Motor neuron (in vitro differentiated cells): ENCODE measurements around the gene HTR1E. TPM values are rescaled to one million over a fixed set of nuclear protein-coding genes. Genes with fewer than 3 reads are reported as not detected.
"Not testable (repeated sequence)": the region's sequence is repeated elsewhere in the genome, so short reads cannot be mapped to it uniquely, and the experiment has no call there.

Experiments used
- ATAC-seq, 8 experiments: fragments of 200-7000 bp; cut with Tn5 transposase; replicated peaks in 6 of 8; 2 replicates each; pipeline ENCODE4 v1.8.0; 2021; ENCODE audit warnings: mild to moderate bottlenecking in 8 of 8, moderate library complexity in 8 of 8
- H3K27ac ChIP-seq, 2 donors: fragments of 250-450 bp; sonication (Bioruptor Pico); 2 replicates each; pipeline ENCODE4 v1.9.0; 2021; ENCODE audit warnings: antibody characterized with exemption in 2 of 2, mild to moderate bottlenecking in 2 of 2, moderate library complexity in 1 of 2
- H3K4me1 ChIP-seq, 2 donors: fragments of 250-450 bp; sonication (Bioruptor Pico); replicated peaks in 1 of 2; 2 replicates each; pipeline ENCODE4 v1.6.1; 2021; ENCODE audit warnings: antibody characterized with exemption in 2 of 2, mild to moderate bottlenecking in 2 of 2, moderate library complexity in 1 of 2
- H3K4me3 ChIP-seq, 5 donors: fragments of 250-450 bp; sonication (Bioruptor Pico); 2 replicates each; pipeline ENCODE4 v1.9.0; 2021; ENCODE audit warnings: antibody characterized with exemption in 5 of 5, mild to moderate bottlenecking in 5 of 5, moderate library complexity in 4 of 5
- WGBS, 10 experiments: fragments of 450-650 bp; shearing (Covaris generic); methylation state at CpG; one replicate each; pipeline ENCODE4 v1.0.0; 2022; 5-methylcytosine and 5-hydroxymethylcytosine counted together
- in situ Hi-C, 9 experiments: fragments of 400-800 bp; cut with MboI; loops; one replicate each; pipeline ENCODE4 v1.15.0; 2021; ENCODE audit warnings: low sequenced_read_pairs in 9 of 9, low pct_unique_long_range_greater_than_20kb in 2 of 9; ENCODE audit not compliant: unreplicated experiment in 9 of 9
- total RNA-seq, 8 experiments: library from RNA; unstranded; fragments of 300-600 nt; gene quantifications; 2 replicates each; pipeline versions ENCODE4 v1.2.3 to v1.2.4, GENCODE V29; 2022

HTR1E gene
- total RNA-seq, 8 experiments from 2014 or later, result 0.14 to 0.76 (median 0.24) TPM; not detected in 1

DNA sequence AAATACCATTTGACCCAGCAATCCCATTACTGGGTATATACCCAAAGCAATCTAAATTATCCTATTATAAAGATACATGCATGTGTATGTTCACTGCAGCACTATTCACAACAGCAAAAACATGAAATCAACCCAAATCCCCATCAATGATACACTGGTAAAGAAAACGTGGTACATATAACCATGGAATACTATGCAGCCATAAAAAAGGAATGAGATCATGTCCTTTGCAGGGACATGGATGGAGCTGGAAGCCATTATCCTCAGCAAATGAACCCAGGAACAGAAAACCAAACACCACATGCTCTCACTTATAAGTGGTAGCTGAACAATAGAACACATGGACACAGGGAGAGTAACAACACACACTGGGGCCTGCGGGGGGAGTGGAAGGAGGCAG lies 69.2 kb downstream of the HTR1E start:
- H3K4me3 ChIP-seq, H3K27ac ChIP-seq, ATAC-seq, in situ Hi-C loops, H3K4me1 ChIP-seq: not testable (repeated sequence)
- WGBS, 10 experiments, result 0 to 100% (median 87%) methylated on average over 1 to 2 of the region's 2 CpGs; no CpG with 5 or more reads in 2 of the 10 experiments

DNA sequence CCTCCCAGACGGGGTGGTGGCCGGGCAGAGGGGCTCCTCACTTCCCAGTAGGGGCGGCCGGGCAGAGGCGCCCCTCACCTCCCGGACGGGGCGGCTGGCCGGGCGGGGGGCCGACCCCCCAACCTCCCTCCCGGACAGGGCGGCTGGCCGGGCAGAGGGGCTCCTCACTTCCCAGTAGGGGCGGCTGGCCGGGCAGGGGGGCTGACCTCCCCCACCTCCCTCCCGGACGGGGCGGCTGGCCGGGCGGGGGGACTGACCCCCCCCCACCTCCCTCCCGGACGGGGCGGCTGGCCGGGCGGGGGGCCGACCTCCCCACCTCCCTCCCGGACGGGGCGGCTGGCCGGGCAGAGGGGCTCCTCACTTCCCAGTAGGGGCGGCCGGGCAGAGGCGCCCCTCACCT lies 72.3 kb downstream of the HTR1E start:
- H3K4me3 ChIP-seq, H3K27ac ChIP-seq, in situ Hi-C loops, H3K4me1 ChIP-seq, ATAC-seq: not testable (repeated sequence)
- no CpG with 5 or more reads among the region's 34 CpGs for WGBS, 10 experiments

DNA sequence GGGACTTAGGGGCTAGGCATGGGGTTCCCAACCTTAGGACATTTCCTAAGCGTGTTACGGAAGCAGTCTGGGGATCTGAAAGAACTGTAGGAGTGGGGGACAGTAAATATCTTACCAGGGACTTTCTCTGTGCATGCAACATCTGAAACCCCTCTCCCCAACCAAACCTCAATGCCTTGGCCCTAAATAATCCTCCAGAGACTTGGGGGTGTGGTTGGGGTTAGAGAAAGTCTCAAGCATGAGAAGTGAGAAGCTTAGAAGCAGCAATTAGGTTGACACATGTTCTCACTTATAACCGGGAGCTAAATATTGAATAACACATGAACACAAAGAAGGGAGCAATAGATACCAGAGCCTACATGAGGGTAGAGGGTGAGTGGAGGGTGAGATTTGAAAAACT lies 74.7 kb downstream of the HTR1E start:
- no peak overlapping the region for H3K27ac ChIP-seq
- in situ Hi-C loops, result no loop called here
- H3K4me3 ChIP-seq, result no peak overlapping the region
- WGBS, 10 experiments, result 45 to 100% (median 89%) methylated on average over 2 to 3 of the region's 3 CpGs; no CpG with 5 or more reads in 2 of the 10 experiments
- no peak for ATAC-seq
- no peaks in the 10 kb centered on the region for H3K4me1 ChIP-seq

DNA sequence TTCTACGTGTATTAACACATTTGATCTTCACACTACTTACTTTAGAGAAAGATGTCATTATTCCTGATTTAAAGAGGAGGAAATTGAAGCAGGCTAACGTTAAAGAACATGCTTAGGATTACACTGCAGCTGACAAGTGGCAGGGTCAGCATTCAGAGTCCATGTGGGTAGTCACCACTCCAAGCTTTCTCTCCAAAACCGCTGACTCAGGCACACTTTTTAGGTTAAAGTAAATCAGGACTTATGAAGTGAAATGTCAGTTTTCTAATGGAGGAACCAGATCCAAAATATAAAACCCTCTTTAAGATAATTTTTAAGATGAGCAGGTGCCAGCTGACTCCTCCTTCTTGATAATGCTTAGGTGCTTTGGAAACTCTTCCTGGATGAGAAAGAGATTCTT lies 75.4 kb downstream of the HTR1E start:
- no peaks in the 10 kb centered on the region for H3K4me1 ChIP-seq
- H3K27ac ChIP-seq, result no peak overlapping the region
- in situ Hi-C loops, result no loop called here
- H3K4me3 ChIP-seq, result no peak overlapping the region
- 0 to 80% (median 48%) methylated on average over 1 to 3 of the region's 3 CpGs for WGBS, 10 experiments
- no peak for ATAC-seq

DNA sequence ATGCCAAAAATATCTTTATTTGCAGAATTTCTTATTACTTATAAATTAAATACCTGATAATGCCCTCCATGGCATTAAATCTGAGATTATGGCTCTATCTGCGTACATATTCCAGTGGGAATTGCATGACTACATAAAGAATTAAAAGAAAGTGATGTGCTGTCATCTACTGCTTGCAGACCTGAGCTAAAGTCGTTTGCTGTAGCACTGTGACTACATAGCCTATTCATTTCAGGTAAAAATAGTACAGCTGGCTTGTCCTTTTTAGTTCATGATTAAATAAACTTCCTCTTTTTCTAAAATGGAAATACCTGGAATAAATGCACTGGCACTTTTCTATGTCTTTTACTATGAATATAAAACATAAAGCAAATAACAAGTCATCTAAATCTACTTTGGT lies 79.4 kb downstream of the HTR1E start:
- Histone ChIP-seq H3K27ac (no peak overlapping the region), H3K4me1 (no peaks in the 10 kb centered on the region), H3K4me3 (no peak overlapping the region)
- 7 to 80% (median 50%) methylated on average over 1 to 2 of the region's 2 CpGs; no CpG with 5 or more reads in 1 of the 10 experiments for WGBS, 10 experiments
- in situ Hi-C loops, result no loop called here
- no peak for ATAC-seq

DNA sequence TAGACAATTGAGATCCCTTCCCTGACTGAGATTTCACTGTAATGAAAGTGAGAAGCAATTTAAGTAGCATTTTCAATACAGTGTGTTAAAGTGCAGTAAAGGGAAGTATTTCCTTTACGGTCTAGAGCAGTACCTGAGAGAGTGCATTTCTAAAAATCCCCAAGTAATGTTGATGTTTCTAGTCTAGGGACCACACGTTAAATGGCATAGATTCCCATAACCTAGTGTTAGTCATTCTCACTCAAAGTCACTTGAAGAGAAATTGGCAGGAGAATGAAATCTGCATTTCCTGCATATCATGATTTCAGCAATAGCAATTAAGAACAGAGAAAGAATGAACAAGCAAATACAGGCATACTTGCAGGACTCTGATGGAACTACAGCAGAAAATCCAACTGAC lies 89.7 kb downstream of the HTR1E start:
- H3K4me1 ChIP-seq, result no peaks in the 10 kb centered on the region
- H3K4me3 ChIP-seq, result no peak overlapping the region
- peak in 2 of 8 experiments; percentile 69 to 89 for ATAC-seq
- 25 to 100% (median 90%) methylated on average over 2 of the region's 2 CpGs; no CpG with 5 or more reads in 5 of the 10 experiments for WGBS, 10 experiments
- H3K27ac ChIP-seq, result no peak overlapping the region
- in situ Hi-C loops, result no loop called here

DNA sequence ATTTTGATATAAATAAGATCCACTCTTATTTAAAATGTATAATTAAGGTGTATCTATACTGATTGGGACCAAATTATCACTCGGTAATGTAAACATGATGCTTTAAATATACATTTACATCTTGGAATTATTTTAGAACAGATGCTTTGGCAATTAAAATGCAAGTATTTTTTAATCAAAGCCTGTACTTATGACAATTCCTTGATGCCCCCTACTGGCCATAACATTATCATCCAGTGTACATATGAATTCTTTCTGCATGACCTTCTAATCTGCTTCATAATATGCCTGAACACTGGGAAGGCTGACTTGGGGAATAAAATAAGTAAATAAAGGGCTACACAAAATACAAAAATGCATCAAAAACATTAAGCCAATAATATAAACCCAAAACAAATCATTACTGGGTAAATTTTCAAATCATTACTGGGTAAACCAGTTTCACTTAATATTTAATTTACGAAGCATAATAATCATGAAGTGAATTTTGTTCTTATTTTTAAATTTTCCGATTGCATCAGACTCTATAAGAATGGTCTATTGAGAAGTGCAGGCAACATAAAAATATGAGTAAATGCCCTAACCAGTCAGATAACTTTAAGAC lies 92.5 kb downstream of the HTR1E start:
- no peak overlapping the region for H3K4me3 ChIP-seq
- WGBS, 10 experiments, result 31 to 84% (median 62%) methylated on average over 1 to 3 of the region's 3 CpGs
- peak in 4 of 8 experiments; percentile 34 to 72 (median 68) for ATAC-seq
- H3K4me1 ChIP-seq, result no peaks in the 10 kb centered on the region
- H3K27ac ChIP-seq, result no peak overlapping the region
- in situ Hi-C loops, result no loop called here

DNA sequence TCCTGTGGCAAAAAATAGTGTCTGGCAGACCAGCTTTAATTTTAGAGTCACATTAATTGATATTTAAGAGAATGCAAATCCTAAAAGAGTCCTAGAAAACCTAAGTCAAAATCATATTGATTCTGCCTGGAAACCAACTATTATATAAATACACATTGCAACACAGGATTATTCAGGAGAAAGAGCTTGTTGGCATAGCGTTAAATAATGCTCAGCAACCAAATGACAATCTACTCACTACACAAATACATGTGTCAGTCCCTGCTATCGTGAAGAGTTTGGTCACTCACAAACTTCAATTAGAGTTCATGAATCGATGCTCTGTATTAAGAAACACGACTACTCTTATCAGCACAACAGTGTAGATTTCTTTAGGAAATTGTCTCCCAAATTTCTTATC lies 103.4 kb downstream of the HTR1E start:
- WGBS, 10 experiments, result 3 to 94% (median 70%) methylated on average over 2 to 4 of the region's 4 CpGs; no CpG with 5 or more reads in 1 of the 10 experiments
- no peak overlapping the region for H3K4me3 ChIP-seq
- no peak for ATAC-seq
- in situ Hi-C loops, result no loop called here
- no peaks in the 10 kb centered on the region for H3K4me1 ChIP-seq
- no peak overlapping the region for H3K27ac ChIP-seq

DNA sequence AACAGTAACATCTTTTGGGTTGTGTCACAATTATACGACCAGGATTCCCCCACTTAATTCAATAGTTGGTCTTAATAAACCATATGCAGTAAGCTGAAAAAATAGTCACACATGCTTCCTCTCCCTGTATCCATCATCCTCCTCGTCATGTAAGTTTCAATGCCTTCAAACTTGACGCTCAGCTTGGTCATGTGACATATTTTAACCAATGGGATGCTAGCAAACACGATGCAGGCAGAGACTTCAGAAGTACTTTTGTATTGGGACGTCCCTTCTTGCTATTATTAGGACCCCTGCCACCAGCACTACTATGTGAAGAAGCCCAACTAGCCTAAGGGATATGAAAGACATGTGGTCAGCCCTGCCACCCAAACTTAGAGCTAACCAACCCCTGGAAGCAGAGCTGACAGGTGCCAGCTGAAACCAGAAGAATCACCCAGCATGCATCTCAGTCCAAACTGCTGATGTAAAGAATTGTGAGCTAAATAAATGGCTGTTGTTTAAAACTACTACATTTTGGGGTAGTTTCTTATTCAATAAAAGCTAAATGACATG lies 108.3 kb downstream of the HTR1E start:
- in situ Hi-C loops, result no loop called here
- H3K4me3 ChIP-seq, result no peak overlapping the region
- H3K4me1 ChIP-seq, result no peaks in the 10 kb centered on the region
- H3K27ac ChIP-seq, result no peak overlapping the region
- WGBS, 10 experiments, result 6 to 75% (median 20%) methylated on average over 1 to 5 of the region's 5 CpGs; no CpG with 5 or more reads in 1 of the 10 experiments
- ATAC-seq, result no peak

DNA sequence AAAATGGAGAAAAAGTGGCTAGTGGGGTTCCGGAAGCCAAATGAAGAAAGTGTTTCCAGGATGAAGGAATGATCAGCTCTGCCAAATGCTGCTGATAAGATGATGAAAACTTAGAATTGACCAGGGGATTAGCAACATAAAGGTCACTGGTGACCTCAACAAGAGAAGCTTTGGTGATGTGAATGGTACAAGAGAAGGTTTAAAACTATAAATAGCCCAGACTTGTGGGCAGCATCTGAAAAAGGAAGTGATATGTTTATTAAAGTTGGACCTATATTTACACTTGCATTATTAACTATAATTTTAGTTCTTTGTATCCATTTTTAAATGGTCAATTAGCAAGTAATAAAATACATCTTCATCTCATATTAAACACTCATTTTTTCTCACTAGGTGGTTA lies 112.5 kb downstream of the HTR1E start:
- no peak for ATAC-seq
- Histone ChIP-seq H3K4me1 (no peaks in the 10 kb centered on the region), H3K4me3 (no peak overlapping the region), H3K27ac (no peak overlapping the region)
- in situ Hi-C loops, result loop anchor here in 1 of 9 experiments (25.0 kb wide), 1 partner anchor 338 kb away; no protein-coding TSS in a partner anchor
- WGBS, 10 experiments, result 0 to 100% (median 93%) methylated on average over 1 of the region's 1 CpG; no CpG with 5 or more reads in 1 of the 10 experiments

DNA sequence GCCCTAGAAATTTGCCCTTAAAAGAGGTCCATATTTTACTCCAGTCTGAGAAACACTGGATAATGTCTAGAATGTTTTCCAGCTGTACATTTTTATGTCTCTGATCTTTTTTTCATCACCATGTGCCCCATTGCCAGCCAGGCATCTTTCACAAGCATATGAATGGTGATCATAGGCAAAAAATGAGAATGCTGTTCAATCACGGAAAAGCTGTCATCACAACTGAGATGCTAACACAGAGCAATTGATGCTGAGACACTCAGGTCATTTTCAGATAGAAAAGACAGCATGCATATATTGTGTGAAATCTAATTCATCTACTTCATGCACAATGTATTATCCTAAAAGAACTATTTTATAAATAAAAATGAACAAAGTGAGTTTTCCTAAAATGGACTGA lies 116.0 kb downstream of the HTR1E start:
- Histone ChIP-seq H3K4me3 (no peak overlapping the region), H3K4me1 (no peaks in the 10 kb centered on the region), H3K27ac (no peak overlapping the region)
- WGBS, 10 experiments, result 0 to 100% (median 64%) methylated on average over 1 of the region's 1 CpG; no CpG with 5 or more reads in 3 of the 10 experiments
- in situ Hi-C loops, result loop anchor here in 1 of 9 experiments (25.0 kb wide), 1 partner anchor 334 kb away; no protein-coding TSS in a partner anchor
- no peak for ATAC-seq

DNA sequence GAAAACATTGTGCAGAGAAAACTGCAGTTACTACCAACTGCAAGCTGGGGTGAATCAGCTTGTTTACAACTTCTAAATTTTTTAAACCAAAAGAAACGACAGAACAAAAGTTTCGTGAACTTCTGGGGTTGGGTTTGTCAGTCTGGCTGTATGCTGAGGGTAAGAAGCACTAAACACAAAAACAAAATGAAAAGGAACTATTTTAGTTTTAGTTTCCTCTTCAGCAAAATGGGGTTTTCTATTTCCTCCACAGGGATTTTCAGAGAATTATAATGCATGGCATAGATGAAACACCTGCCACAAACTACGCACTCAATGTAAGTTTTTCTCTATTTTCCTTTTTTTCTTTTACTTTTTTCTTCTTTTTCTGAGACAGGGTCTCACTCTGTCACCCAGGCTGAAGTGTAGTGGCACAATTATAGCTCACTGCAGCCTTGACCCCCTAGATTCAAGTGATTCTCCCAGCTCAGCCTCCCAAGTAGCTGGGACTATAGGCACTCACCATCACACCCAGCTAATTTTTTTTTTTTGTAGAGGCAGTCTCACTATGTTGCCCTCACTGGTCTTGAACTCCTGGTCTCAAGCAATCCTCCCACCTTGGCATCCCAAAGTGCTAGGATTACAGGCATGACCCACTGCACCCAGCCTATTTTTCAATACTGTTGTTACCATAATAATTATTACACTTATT lies 117.0 kb downstream of the HTR1E start:
- 21 to 100% (median 62%) methylated on average over 1 to 3 of the region's 3 CpGs for WGBS, 10 experiments
- H3K4me1 ChIP-seq, result no peaks in the 10 kb centered on the region
- no peak overlapping the region for H3K4me3 ChIP-seq
- no peak overlapping the region for H3K27ac ChIP-seq
- ATAC-seq, result no peak
- in situ Hi-C loops, result loop anchor here in 1 of 9 experiments (25.0 kb wide), 1 partner anchor 333 kb away; no protein-coding TSS in a partner anchor

DNA sequence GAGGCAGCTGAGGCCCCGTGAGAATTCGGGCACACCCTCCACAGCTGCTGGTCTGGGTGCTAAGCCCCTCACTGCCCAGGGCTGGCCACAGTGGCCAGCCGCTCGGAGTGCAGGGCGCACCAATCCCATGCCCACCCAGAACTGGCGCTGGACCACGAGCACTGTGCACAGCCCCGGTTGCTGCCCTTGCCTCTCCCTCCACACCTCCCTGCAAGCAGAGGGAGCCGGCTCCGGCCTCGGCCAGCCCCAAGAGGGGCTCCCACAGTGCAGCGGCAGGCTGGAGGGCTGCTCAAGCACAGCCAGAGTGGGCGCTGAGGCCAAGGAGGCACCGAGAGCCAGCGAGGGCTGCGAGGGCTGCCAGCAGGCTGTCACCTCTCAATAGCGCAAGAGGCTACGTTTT lies 122.6 kb downstream of the HTR1E start:
- Histone ChIP-seq H3K4me3 (no peak overlapping the region), H3K4me1 (no peaks in the 10 kb centered on the region), H3K27ac (no peak overlapping the region)
- ATAC-seq, result no peak
- in situ Hi-C loops, result loop anchor here in 1 of 9 experiments (25.0 kb wide), 1 partner anchor 327 kb away; no protein-coding TSS in a partner anchor
- 80 to 95% (median 87%) methylated on average over 1 to 7 of the region's 18 CpGs; no CpG with 5 or more reads in 4 of the 10 experiments for WGBS, 10 experiments
